ENCODE data around the gene TMIGD2.
"Not testable (repeated sequence)": the region's sequence is repeated elsewhere in the genome, so short reads cannot be mapped to it uniquely, and the experiment has no call there.

TMIGD2 gene

GRCh38 chr19:4295972-4296771 is 6.0 kb downstream of the TMIGD2 start:
- peak; percentile 97 for DNase-seq

- DNase-seq: no peak
Measured at GRCh38 chr19:4294389-4294788, 7.8 kb downstream of the TMIGD2 start.

GRCh38 chr19:4292515-4292914 is 9.7 kb downstream of the TMIGD2 start:
- DNase-seq: no peak

GRCh38 chr19:4291184-4291732 is 10.9 kb downstream of the TMIGD2 start:
- DNase-seq: no peak

GRCh38 chr19:4288091-4288777 is 14.0 kb downstream of the TMIGD2 start:
- no peak for DNase-seq

GRCh38 chr19:4286141-4286540 is 16.0 kb downstream of the TMIGD2 start:
- DNase-seq: not testable (repeated sequence)

GRCh38 chr19:4284974-4285373 is 17.2 kb downstream of the TMIGD2 start:
- no peak for DNase-seq

- DNase-seq: no peak
Measured at GRCh38 chr19:4284176-4284958, 17.8 kb downstream of the TMIGD2 start.

- DNase-seq: no peak
Measured at GRCh38 chr19:4279530-4280422, 22.4 kb downstream of the TMIGD2 start.

- DNase-seq: no peak
Measured at GRCh38 chr19:4279267-4279529, 23.0 kb downstream of the TMIGD2 start.

GRCh38 chr19:4278419-4279266 is 23.5 kb downstream of the TMIGD2 start, which contains the start of gene SHD:
SHD (plus strand) TSS chr19:4279266; CDS start chr19:4280064, 798 bp downstream.
- no peak for DNase-seq

- no peak for DNase-seq
Measured at GRCh38 chr19:4278010-4278409, 24.2 kb downstream of the TMIGD2 start.

GRCh38 chr19:4277191-4277696 is 24.9 kb downstream of the TMIGD2 start:
- no peak for DNase-seq

GRCh38 chr19:4274321-4274686 is 27.9 kb downstream of the TMIGD2 start:
- not testable (repeated sequence) for DNase-seq

- DNase-seq: no peak
Measured at GRCh38 chr19:4272894-4273293, 29.3 kb downstream of the TMIGD2 start.

- no peak for DNase-seq
Measured at GRCh38 chr19:4268816-4269430, 33.3 kb downstream of the TMIGD2 start.

GRCh38 chr19:4267901-4268815 is 34.0 kb downstream of the TMIGD2 start:
- DNase-seq: no peak

GRCh38 chr19:4267101-4267900 is 34.9 kb downstream of the TMIGD2 start:
- no peak for DNase-seq
